Cortex of kidney (tissue), 1 donor: ENCODE results near the gene VPS4B.
"Not testable (repeated sequence)": the region's sequence is repeated elsewhere in the genome, so short reads cannot be mapped to it uniquely, and the experiment has no call there.

Experiments used
- DNase-seq: peaks from one replicate; lab custom pipeline; 2025; lab: John Stamatoyannopoulos, UW

The VPS4B gene

GRCh38 chr18:63422087-63422863, at the start of gene VPS4B:
TSS of gene VPS4B (minus strand) at chr18:63422476. CDS start at chr18:63422259, 217 bp downstream.
- peak; percentile 60 for DNase-seq

GRCh38 chr18:63470751-63471150, 48.5 kb upstream of the VPS4B start:
- no peak for DNase-seq

- DNase-seq: no peak
These were observed 46.3 kb upstream of the VPS4B start for GRCh38 chr18:63468575-63468974.

- no peak for DNase-seq
These were observed 45.4 kb upstream of the VPS4B start for GRCh38 chr18:63467699-63468098.

GRCh38 chr18:63465059-63465458, 42.8 kb upstream of the VPS4B start:
- DNase-seq: no peak

GRCh38 chr18:63464434-63464833, 42.2 kb upstream of the VPS4B start:
- DNase-seq: no peak

GRCh38 chr18:63460414-63460813, 38.1 kb upstream of the VPS4B start:
- DNase-seq: no peak

- no peak for DNase-seq
These were observed 35.7 kb upstream of the VPS4B start for GRCh38 chr18:63457977-63458376.

- DNase-seq: no peak
These were observed 32.2 kb upstream of the VPS4B start for GRCh38 chr18:63454497-63454896.

- DNase-seq: not testable (repeated sequence)
These were observed 30.5 kb upstream of the VPS4B start for GRCh38 chr18:63452751-63453150.

- DNase-seq: no peak
These were observed 29.8 kb upstream of the VPS4B start for GRCh38 chr18:63451799-63452660.

- DNase-seq: no peak
These were observed 27.1 kb upstream of the VPS4B start for GRCh38 chr18:63449426-63449825.

GRCh38 chr18:63447066-63447465, 24.8 kb upstream of the VPS4B start:
- DNase-seq: no peak

GRCh38 chr18:63446266-63446665, 24.0 kb upstream of the VPS4B start:
- DNase-seq: no peak

GRCh38 chr18:63445037-63445436, 22.8 kb upstream of the VPS4B start:
- no peak for DNase-seq

GRCh38 chr18:63444580-63444979, 22.3 kb upstream of the VPS4B start:
- no peak for DNase-seq

- DNase-seq: no peak
These were observed 21.6 kb upstream of the VPS4B start for GRCh38 chr18:63443829-63444228.

GRCh38 chr18:63440881-63441280, 18.6 kb upstream of the VPS4B start:
- no peak for DNase-seq

- DNase-seq: no peak
These were observed 17.9 kb upstream of the VPS4B start for GRCh38 chr18:63440219-63440618.

- no peak for DNase-seq
These were observed 17.1 kb upstream of the VPS4B start for GRCh38 chr18:63439334-63439733.

- no peak for DNase-seq
These were observed 15.9 kb upstream of the VPS4B start for GRCh38 chr18:63438181-63438580.

- DNase-seq: no peak
These were observed 11.1 kb upstream of the VPS4B start for GRCh38 chr18:63433334-63433866.

GRCh38 chr18:63431180-63431579, 8.9 kb upstream of the VPS4B start:
- no peak for DNase-seq
